HG03432 (cell line): ENCODE measurements around the gene DYRK1A.

ENCODE experiments used
- ATAC-seq: cut with Tn5 transposase; IDR thresholded peaks from one replicate; pipeline ENCODE4 v1.9.1; 2021; ENCODE audit warnings: mild to moderate bottlenecking, moderate library complexity; ENCODE audit not compliant: unreplicated experiment

Gene DYRK1A

DNA sequence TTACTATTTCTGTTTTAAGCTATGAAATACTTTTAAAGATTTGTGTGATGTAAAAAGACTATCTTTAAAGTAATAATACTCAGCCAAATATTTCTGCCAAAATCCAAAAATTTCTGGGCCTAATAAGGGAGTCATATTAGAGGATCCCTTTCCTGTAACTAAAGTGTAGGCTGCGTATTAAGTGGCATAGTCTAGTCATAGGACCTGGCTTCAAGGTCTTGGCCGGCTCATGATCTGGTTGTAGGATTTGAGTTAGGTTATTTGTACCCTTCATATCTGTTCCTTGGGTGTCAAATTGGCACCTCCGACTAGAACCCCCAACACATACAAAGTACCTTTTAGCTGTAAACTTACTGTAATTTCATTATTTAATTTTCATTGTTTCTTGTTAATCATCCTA is 107.8 kb downstream of the DYRK1A start:
- ATAC-seq = no peak

DNA sequence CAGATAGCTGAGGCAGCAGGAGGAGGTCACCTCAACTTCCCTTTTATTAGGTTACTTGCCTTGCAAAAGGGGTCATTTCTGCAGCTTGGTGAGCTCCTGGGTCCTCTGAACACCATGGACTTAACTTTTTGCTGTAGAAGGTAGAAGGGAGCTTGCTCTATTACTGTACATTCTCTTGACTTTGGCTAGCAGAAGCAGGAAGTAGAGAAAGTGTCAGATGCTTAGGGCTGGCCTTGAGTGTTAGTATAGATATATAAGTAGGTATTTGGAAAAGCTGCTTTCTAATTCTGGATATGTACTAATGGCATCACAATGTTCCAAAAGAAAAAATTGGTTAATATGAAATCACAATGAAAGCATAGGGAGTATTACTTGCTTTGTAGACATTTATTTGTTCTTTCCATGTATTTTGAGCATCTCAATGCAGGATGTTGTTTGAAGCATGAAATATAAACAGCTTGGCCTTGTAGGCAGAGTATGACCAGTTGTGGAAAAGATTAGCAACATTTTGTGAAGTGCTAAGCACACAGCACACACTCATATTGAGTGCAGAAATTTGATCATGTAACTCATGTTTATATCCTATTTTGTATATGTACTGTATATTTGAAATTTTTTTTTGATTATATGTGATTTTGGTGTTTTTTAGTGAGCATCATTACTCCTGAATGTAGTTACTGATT is 108.8 kb downstream of the DYRK1A start:
- no peak for ATAC-seq

DNA sequence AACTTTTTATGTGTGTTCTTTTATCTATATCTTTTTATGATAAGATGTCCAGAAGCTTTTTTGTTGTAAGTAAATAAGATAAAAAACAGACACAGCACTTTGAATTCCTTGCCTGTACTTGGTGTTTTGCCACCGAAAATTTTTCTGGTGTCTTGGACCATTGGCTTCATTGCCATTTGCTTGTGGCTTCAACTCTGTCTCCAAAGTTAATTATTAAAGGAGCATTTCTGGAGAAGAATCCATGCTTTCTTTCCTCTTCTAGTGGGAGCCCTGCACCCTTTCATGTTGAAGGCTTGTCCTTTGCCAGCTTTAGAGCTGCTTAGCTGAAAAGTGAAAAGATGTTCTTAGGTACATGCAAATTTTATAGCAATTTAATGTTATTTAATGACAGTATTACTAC is 112.2 kb downstream of the DYRK1A start:
- ATAC-seq = no peak

DNA sequence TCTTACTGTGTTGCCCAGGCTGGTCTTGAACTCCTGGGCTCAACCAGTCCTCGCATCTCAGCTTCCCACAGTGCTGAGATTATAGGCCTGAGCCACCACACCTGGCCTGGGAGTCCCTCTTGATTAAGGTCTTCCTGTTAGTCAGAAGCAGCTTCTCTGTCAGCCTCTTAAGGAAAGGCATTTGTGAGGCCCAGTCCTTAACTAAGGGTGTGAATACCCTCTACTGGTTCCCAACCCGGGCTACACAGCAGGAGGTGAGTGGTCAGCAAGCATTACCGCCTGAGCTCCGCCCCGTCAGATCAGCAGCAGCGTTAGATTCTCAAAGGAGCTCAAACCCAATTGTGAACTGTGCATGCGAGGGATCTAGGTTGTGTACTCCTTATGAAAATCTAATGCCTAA is 117.2 kb downstream of the DYRK1A start:
- no peak for ATAC-seq

DNA sequence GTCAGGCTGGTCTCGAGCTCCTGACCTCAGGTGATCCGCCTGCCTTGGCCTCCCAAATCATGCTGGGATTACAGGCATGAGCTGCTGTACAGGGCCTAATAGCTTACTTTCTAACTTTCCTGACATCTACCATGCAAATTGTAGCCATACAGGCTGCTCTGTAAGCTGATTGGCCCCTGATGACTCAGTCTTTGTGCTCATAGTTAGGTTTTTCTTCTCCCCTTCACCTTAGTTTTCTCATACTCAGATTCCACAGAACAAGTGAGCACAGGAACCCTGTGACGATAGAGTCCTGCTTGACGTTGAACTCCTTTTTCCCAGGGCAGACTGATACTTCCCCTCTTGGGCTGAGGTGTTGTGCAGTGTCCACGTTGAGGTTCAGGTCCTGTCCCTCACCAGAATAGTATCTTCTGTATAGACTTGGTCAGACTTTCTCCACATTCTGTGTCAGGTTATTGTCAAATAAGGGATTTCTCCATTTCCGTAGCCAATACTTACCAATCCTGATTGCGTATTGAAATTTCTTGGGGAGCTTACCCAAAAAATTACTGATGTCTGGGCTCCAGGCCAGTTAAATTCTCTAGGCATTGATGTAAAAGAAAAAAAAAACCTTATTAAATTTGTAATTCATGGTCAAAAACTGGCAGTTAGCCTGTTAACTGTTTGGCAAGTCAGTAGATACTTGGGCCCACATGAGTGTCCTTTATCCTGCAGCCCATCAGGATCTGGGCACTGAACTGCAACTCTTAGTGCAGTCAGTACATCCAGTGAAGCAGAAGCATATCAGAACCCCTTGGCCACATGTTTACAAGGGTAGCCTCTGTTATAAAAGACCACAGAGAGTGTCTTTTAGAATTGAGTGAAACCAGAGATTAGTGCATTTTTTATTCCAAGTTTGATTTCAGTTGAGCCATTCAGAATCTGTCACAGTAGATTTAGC is 118.2 kb downstream of the DYRK1A start:
- no peak for ATAC-seq

DNA sequence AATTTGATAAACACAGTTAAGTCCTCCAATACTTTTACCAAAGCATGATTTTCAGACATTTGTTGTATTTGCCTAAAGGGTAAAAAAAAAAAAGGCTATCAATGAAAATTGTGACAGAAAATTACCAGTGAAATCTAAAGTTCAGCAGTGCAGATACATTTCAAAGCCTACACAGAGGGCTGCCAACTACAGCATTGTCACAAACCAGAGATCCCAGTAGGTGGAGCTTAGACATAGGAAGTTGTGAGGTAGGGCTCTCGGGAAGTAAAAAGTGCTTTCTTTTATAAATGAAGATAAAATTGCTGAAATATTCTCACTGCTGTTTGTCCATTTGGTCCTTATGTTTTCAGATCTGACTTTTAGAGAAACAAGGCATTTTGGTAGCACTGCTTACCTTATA is 123.0 kb downstream of the DYRK1A start:
- ATAC-seq = no peak

DNA sequence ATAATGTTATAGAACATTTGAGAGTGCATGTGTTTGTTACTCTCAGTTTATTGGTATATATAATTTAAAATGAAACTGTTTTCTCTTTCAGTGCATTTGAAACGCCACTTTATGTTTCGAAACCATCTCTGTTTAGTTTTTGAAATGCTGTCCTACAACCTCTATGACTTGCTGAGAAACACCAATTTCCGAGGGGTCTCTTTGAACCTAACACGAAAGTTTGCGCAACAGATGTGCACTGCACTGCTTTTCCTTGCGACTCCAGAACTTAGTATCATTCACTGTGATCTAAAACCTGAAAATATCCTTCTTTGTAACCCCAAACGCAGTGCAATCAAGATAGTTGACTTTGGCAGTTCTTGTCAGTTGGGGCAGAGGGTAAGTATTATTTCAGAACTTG is 123.5 kb downstream of the DYRK1A start:
- ATAC-seq = no peak

DNA sequence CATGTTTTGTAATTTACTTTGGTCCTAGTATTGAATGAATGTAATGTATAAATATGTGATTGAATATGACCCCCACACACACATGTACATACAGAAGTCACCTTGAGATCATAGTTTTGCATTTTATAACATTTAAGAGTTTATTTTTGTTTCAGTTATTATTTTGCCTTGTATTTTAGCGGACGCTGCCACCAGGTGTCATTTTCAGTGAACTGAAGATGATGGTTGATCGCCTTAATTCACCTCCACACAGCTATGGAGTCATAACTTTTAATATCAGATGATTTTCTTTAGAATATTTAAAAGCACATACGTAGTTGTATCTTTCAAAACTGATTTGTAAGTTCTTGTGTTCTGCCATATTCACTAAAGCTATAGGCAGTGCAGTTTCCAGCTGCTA is 130.4 kb downstream of the DYRK1A start:
- no peak for ATAC-seq

DNA sequence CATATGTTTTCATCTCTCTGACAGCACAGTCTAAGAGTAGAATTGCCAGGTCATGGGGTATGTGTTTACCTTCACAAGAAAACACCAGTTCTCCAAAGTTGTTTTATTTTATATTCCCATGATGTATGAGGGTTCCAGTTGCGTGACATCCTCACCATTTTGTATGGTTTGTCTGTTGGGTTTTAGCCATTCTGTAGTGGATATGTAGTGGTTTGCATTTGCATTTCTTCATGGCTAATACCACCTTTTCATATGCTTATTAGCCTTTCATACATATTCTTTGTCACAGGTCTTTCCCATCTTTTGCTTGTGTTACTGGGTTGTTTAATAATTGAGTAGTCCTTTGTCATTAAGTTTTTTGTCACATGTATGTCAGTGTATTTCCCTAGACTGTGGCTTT is 132.1 kb downstream of the DYRK1A start:
- no peak for ATAC-seq

DNA sequence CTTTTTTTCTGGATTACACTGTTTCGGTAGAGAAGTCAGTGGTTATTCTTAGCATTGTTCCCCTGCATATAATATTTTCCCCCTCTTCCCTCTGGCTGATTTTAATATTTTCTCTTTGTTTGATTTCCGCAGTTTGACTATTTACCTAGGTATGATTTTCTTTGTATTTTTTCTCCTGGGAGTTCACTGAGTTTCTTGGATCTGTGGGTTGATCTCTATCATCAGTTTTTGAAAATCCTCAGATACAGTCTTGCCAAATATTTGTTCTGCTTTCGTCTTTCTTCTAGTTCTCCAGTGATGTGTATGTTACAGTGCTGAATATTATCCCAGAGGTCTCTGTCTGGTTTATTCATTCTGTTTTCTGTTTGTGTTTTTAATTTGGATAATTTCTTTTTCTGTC is 136.4 kb downstream of the DYRK1A start:
- ATAC-seq = no peak

DNA sequence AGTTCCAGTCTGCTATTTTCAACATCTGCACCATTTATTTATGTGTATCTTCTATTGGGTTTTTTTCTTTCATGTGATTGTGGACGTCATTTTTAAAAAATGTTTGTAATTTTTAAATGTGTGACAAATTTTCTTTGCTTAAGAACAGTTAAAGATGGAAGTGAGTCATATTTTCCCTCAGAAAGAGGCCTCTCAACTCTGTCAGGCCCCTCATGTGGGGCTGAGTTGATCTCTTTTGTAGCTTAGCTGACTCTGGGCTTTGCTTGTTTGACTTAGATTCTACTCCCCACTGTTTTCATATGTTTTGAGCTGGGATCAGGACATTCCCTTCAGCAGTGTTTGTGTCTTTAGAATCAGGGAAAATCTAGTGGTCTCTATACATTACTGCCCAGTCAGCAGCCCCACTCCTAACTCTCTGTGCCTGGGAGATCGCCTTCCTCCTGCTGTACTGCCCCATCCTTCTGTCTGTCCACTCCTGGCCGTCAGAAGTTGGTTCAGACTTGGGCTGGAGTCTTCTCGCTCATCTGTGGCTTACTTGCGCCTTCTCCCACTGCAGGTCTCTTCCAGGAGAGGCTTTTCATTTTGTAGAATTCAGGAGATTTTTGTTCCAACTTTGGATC is 137.4 kb downstream of the DYRK1A start:
- no peak for ATAC-seq

DNA sequence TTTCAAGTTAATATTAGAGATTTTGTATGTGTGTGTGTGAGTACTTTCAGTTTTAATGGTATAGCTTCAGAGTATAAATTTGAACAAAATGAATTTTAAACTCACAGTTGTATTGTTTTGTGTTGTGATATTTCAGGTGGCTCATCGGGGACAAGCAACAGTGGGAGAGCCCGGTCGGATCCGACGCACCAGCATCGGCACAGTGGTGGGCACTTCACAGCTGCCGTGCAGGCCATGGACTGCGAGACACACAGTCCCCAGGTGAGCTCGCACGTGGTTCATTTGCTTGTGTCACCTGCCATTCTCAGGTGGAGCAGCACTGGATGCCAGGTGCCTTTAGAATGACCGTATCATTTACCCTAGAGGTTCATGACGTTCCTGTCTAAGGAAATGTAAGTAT is 139.4 kb downstream of the DYRK1A start:
- ATAC-seq = no peak

DNA sequence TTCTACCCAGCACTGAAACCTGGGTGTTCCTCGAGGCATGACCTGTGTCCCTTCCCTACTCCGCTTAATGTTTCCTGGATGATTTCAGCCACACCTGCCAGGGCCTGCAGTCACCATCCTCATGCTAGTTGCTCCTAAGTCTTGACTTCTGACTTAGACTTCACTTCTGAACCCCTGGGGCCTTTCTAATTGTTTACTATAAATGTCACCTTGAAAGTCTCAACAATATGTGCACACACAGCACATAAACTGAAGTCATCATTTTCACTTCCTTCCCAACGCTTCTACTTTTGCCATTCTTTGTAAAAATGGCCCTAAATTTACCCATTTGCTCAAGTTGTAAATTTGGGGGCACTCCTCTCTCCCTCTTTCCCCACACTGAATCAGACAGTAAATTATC is 141.1 kb downstream of the DYRK1A start:
- ATAC-seq = no peak

DNA sequence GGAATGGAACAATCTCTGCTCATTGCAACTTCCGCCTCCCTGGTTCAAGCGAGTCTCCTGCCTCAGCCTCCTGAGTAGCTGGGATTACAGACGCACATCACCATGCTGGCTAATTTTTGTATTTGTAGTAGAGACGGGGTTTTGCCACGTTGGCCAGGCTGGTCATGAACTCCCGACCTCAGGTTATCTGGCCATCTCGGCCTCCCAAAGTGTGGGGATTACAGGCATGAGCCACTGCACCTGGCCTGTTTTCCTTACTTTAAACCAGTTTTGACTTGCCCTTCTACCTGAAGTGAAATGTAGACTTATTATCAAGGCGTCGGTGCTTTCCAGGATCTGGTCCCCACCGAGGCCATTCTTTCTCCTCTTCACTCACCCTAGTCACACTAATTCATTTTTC is 141.8 kb downstream of the DYRK1A start:
- no peak for ATAC-seq

DNA sequence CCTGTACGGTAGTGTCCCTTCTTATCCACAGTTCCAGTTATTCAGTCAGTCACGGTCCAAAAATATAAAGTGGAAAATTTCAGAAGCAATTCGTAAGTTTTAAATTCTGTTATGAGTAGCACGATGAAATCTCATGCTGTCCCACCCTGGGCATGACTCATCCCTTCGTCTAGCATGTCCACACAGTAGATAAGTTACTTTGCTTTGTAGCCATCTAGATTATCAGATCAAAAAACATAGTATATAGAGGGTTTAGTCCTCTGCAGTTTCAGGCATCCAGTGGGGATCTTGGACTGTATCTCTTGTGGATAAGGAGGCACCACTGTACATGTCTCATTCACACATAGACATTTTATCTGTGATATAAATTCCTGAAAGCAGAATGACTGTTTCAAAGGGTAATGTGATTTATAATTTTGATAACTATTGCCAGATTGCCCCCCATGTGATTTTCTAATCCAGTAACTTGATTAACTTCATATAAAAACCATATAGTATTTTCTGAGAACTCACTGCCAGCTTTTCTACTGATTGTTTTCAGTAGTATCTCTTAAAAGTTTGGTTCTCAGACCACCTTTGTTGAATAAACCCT is 143.3 kb downstream of the DYRK1A start:
- no peak for ATAC-seq

DNA sequence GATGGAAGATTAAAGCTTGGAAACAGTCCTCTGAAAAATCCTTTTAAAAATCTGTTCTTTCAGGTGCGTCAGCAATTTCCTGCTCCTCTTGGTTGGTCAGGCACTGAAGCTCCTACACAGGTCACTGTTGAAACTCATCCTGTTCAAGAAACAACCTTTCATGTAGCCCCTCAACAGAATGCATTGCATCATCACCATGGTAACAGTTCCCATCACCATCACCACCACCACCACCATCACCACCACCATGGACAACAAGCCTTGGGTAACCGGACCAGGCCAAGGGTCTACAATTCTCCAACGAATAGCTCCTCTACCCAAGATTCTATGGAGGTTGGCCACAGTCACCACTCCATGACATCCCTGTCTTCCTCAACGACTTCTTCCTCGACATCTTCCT is 145.3 kb downstream of the DYRK1A start:
- ATAC-seq = no peak

DNA sequence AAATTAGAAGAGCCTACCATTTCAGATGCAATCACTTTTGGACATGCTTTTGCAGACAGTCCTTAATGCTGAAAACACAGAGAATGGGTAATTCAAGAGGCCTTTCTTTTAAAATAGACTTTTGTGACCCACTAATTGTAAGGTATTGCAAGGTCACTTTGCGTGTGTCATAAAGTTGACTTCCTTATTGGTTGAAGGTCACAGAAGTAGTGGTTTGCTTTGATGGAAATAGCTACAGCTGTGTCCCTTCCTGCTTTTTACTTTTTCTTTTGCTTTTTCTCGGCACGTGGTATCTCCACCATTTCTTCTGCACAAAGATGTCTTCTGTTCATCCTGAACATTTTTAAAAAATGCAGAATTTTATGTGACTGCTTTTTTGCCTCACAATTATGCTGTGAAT is 146.8 kb downstream of the DYRK1A start:
- no peak for ATAC-seq

DNA sequence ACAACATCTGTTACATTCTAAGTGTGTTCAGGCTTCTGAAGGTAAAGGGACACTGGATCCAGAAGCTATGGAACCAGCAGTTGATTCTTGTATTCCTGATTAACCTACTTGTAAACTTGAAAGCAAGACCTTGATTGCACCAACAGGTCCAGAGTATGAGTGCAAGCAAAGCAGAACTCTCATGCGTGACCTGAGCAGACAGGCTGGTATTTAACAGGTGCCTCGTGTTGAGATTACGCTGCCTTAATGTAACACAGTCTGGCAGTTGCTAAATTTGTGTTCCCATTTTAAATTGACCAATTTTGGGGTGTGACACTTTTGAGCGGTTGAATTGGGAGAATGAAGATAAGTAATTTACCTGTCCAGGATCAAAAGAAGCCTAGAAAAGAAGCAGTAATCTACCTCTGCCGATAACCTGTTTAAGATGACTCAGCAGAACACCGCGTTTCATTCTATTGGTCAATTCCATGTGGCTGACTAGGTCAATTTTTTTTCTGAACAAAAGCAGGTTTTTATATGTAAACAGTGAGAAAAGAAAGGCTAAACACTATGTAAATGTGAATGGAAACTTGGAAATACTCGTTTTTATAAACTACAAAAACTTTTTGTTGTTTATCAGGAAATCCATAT is 147.6 kb downstream of the DYRK1A start:
- ATAC-seq = no peak

DNA sequence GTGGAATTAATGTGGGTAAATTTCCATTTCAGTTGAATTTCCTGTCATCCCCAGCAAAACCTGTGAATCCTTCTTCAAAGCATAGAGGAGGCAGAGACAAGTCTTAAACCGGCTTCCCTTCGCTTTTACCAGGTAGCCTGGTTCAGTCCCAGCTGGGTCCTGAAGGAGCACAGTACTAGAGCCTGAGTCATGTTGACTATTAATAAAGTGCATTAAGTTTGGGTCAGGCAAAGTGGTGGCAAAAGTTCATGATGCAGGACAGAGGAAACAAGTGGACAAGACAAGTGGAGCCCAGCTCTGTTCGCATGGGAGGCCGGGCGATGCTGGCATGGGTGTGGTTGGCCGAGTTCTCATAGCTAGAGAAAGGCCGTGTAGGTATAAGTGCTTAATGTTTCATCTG is 150.4 kb downstream of the DYRK1A start:
- no peak for ATAC-seq

DNA sequence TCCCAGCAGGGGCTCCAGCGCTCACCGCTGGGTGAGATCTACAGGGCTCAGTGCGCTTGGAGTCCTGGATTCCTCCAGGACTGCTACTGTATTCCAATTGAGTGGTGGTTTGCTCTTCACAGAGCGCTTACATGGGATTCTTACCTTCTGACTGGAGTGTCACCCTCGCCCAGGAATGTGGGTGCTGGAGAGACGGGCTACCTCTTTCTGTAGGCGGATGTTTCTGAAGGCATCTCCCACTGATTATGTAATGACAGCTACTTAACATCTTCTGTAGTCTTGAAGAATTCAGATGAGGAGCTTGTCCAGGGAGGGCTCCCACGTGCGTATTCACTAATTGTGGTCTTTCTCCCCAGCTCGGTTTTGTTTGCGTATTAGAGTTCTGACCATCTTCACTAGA is 154.2 kb downstream of the DYRK1A start:
- no peak for ATAC-seq

DNA sequence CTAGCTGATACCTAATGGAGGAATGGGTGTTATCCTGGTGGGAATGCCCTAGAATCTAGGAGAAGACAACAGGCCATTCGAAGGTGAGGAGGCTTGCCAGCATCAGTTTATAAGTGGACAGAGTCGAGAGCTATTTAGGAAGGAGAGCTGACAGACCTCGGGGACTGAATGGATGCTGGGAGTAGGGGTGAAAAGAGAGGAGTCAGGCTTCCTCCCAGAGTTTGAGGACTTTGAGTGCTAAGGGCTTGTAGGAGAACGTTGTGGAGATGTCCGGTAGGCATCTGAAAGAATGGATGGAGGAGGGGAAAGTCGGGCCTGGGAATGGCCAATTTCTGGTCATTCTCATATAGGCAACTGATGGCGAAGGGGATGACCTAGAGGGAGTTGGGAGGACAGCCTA is 155.1 kb downstream of the DYRK1A start:
- no peak for ATAC-seq
